Chondrocyte (in vitro differentiated cells): Measurements from ENCODE around the gene GATA3. TPM values are rescaled to one million over a fixed set of nuclear protein-coding genes. Genes with fewer than 3 reads are reported as not detected.
A peak's percentile ranks its signal among the peaks of the same experiment; 100 is the strongest.

Source experiments
- DNase-seq: peaks from one replicate; pipeline ENCODE4 v3.0.0; 2021; ENCODE audit warnings: mixed read lengths, low spot score
- H3K27ac Mint-ChIP-seq: one replicate; pipeline ENCODE4 v1.8.0; 2021; ENCODE audit warnings: mild to moderate bottlenecking, moderate library complexity, mixed read lengths; ENCODE audit not compliant: unreplicated experiment
- H3K27me3 Mint-ChIP-seq: 2 replicates; pipeline ENCODE4 v1.8.0; 2021; ENCODE audit warnings: low read depth, mixed read lengths
- H3K36me3 Mint-ChIP-seq: 2 replicates; pipeline ENCODE4 v1.8.0; 2021; ENCODE audit warnings: low read depth, mixed read lengths
- H3K4me1 Mint-ChIP-seq: 2 replicates; pipeline ENCODE4 v1.8.0; 2021; ENCODE audit warnings: low read depth, mild to moderate bottlenecking, mixed read lengths
- H3K4me3 Mint-ChIP-seq: one replicate; pipeline ENCODE4 v1.8.0; 2021; ENCODE audit warnings: mild to moderate bottlenecking, moderate library complexity, mixed read lengths; ENCODE audit not compliant: unreplicated experiment
- H3K9me3 Mint-ChIP-seq: 2 replicates; pipeline ENCODE4 v1.8.0; 2021; ENCODE audit warnings: low read depth, mixed read lengths
- total RNA-seq: library from RNA; stranded (reverse); gene quantifications from 3 replicates; pipeline ENCODE4 v1.2.1, GENCODE V29; 2021
- TF ChIP-seq, protein P1 (sequence below): fragments of 200-600 bp; sonication (generic); IDR thresholded peaks from 2 replicates; pipeline ENCODE4 v1.5.0; 2021; ENCODE audit warnings: antibody characterized with exemption, mild to moderate bottlenecking, moderate library complexity

GATA3 gene
- total RNA-seq, 1 donor from 2014 or later = not detected

DNA sequence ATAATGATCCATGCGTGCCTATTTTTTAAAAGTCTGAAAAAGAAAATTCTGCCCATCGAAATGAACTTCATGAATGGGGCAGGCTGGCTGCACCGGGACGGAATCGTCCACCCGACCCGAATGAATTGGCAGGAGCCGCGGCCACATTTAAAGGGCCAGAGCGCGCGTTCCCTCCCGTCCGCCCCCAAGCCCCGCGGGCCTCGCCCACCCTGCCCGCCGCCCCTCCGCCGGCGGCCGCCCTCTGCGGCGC is 319 bp upstream of the GATA3 start:
- Mint-ChIP-seq H3K27me3 (peaks cover 58% of the 10 kb centered on the region), H3K4me3 (peak overlapping the region; percentile 59), H3K9me3 (no peaks in the 10 kb centered on the region), H3K27ac (no peak overlapping the region), H3K4me1 (peaks cover 28% of the 10 kb centered on the region), H3K36me3 (peaks cover 7% of the 10 kb centered on the region)
- no peak for DNase-seq
- TF ChIP-seq, protein P1, sequence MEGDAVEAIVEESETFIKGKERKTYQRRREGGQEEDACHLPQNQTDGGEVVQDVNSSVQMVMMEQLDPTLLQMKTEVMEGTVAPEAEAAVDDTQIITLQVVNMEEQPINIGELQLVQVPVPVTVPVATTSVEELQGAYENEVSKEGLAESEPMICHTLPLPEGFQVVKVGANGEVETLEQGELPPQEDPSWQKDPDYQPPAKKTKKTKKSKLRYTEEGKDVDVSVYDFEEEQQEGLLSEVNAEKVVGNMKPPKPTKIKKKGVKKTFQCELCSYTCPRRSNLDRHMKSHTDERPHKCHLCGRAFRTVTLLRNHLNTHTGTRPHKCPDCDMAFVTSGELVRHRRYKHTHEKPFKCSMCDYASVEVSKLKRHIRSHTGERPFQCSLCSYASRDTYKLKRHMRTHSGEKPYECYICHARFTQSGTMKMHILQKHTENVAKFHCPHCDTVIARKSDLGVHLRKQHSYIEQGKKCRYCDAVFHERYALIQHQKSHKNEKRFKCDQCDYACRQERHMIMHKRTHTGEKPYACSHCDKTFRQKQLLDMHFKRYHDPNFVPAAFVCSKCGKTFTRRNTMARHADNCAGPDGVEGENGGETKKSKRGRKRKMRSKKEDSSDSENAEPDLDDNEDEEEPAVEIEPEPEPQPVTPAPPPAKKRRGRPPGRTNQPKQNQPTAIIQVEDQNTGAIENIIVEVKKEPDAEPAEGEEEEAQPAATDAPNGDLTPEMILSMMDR = no peak

DNA sequence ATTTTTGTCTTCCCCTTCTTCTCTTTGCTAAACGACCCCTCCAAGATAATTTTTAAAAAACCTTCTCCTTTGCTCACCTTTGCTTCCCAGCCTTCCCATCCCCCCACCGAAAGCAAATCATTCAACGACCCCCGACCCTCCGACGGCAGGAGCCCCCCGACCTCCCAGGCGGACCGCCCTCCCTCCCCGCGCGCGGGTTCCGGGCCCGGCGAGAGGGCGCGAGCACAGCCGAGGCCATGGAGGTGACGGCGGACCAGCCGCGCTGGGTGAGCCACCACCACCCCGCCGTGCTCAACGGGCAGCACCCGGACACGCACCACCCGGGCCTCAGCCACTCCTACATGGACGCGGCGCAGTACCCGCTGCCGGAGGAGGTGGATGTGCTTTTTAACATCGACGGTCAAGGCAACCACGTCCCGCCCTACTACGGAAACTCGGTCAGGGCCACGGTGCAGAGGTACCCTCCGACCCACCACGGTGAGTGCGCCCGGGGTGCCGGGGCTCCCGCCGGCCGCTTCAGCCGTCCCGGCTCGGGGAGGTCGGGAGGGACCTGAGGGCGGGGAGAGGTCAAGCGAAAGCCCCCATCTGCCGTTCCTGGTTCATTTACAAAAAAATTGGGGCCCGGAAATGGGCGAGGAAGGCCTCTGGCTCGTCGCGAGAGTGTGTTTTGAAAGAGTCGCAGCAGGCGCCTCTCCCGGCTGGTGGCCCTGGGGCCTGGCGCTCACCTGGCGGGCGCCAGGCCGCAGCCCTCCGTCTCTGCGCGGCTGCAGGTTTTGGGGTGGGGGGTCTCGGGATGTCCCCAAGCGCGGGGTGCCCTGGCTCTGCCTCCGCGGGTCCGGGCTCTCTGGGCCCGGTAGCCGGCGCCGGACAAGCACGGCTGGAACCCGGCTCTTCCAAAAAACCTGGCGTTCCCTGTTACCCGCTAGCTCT is 1.2 kb downstream of the GATA3 start:
- peaks cover 69% of the 10 kb centered on the region for H3K27me3 Mint-ChIP-seq
- peak; percentile 83 for DNase-seq
- TF ChIP-seq, protein P1 = no peak
- H3K36me3 Mint-ChIP-seq = peaks cover 7% of the 10 kb centered on the region
- H3K4me1 Mint-ChIP-seq = peaks cover 30% of the 10 kb centered on the region
- H3K9me3 Mint-ChIP-seq = no peaks in the 10 kb centered on the region
- H3K4me3 Mint-ChIP-seq = no peak overlapping the region
- no peak overlapping the region for H3K27ac Mint-ChIP-seq

DNA sequence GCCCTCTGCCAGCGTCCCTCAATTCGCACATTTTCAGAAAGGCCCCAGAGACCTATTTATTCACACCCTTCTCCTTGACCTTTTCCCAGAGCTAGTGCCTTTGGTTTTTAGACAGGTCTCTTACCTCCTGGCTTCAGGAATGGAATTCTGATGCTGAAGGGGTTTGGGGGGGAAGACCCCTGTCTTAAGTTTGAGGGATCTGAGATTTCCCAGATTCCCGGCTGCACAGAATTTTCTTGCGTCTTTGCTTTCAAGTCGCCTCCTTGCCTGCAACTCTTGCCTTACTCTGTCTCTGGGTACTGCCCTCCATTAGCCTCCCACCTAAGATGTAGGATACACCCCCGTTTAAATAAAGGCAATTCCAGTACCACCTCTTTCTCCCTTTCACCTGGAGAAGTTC is 1.9 kb downstream of the GATA3 start:
- Mint-ChIP-seq H3K36me3 (peaks cover 7% of the 10 kb centered on the region), H3K4me3 (no peak overlapping the region), H3K27me3 (peaks cover 75% of the 10 kb centered on the region), H3K4me1 (peaks cover 30% of the 10 kb centered on the region), H3K27ac (no peak overlapping the region), H3K9me3 (no peaks in the 10 kb centered on the region)
- DNase-seq = no peak
- TF ChIP-seq, protein P1 = no peak

DNA sequence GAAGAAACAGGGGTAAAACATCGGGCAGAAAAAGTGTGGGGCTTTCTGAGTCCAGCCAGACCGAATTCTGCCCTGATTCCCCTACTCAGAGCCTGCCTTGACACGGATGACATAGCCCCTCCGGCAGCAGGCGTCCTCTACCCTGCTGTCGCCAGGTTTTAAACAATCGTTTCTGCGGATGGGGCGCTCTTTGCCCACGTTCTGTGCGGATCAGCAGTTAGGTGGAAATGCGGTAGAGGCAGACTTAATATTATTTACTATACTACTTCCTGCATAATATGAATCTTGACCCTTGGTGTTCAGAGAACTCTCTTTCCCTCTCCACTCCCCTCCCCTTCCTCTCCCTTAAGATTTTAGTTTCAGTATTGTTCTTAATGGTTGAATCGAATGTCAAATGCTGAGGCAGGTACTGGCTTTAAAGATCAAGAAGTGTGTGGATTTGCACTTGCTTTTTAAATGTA is 2.4 kb downstream of the GATA3 start:
- Mint-ChIP-seq H3K27me3 (peaks cover 76% of the 10 kb centered on the region), H3K4me1 (peaks cover 30% of the 10 kb centered on the region), H3K4me3 (no peak overlapping the region), H3K36me3 (peaks cover 7% of the 10 kb centered on the region), H3K9me3 (no peaks in the 10 kb centered on the region), H3K27ac (no peak overlapping the region)
- TF ChIP-seq, protein P1 = no peak
- no peak for DNase-seq

DNA sequence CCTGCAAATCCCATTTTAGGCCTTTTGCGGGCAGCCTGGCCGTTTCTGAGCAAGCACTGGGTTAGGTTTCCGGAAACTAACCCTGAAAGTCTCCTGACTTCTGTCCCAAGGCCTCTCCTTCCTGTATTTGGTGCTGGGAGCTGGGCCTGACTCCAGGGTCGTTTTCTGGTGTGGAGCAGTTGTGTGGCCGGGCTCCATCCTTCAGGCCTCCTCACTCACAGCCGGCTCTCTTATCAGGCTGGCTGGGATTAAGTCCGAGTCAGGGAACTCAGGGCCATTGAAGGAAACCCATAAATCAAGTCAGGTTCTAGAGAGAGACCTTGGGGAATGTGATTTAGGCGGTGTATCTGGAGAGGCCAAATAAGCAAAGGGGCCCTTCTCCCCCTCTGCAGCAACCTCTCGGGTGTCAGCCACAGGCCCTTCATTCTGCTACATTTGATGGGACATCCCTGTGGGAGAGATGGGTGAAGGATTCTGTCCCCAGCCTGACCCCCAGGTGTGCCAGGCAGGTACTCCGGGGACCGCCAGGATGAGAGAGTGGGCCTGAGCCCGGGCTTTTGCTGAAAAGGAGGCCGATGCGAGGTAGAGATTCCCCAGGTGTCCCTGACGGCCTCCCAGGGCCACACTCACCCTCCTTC is 3.3 kb downstream of the GATA3 start:
- H3K9me3 Mint-ChIP-seq = no peaks in the 10 kb centered on the region
- DNase-seq = no peak
- peaks cover 7% of the 10 kb centered on the region for H3K36me3 Mint-ChIP-seq
- no peak overlapping the region for H3K4me3 Mint-ChIP-seq
- TF ChIP-seq, protein P1 = no peak
- H3K27me3 Mint-ChIP-seq = peaks cover 76% of the 10 kb centered on the region
- H3K27ac Mint-ChIP-seq = no peak overlapping the region
- peaks cover 23% of the 10 kb centered on the region for H3K4me1 Mint-ChIP-seq
